ENCODE results near the gene PLCH1. TPM values are rescaled to one million over a fixed set of nuclear protein-coding genes. Genes with fewer than 3 reads are reported as not detected.

The PLCH1 gene
- total RNA-seq, 1 donor from 2014 or later, result 20.9 TPM

- no peak for TF ChIP-seq CTCF (IDR thresholded peaks at IDR 0.05; ENCODE audit: unreplicated experiment)
- DNase-seq (ENCODE audit: low spot score), result no peak
- Mint-ChIP-seq H3K4me1 (ENCODE audit: unreplicated experiment) (peaks cover 9% of the 10 kb centered on the region), H3K27me3 (ENCODE audit: unreplicated experiment) (no peaks in the 10 kb centered on the region), H3K9me3 (ENCODE audit: unreplicated experiment) (no peaks in the 10 kb centered on the region), H3K36me3 (ENCODE audit: low read depth, unreplicated experiment) (no peaks in the 10 kb centered on the region), H3K27ac (ENCODE audit: unreplicated experiment) (no peak overlapping the region), H3K4me3 (ENCODE audit: unreplicated experiment) (no peak overlapping the region)
Measured at GRCh38 chr3:155560594-155560993, 184.3 kb downstream of the PLCH1 start.

DNA sequence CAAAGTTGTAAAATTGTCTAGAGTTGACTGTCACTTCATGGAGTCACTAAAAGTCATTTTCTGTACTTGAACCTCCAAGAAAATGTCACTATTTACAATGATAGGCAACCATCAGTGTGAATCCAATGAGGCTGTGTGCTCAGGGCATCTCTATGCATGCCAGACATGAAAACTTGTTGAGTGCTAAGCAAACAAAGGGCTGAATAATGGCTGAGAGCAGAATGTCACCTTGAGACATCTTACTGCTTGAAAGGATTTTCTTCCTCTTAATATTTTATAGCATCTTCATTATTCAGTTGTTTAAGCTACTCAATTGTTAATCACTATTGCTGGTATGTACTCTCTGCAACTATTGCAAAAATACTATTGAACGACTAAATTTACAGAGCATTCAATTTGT is 184.7 kb downstream of the PLCH1 start:
- DNase-seq (ENCODE audit: low spot score), result no peak
- Mint-ChIP-seq H3K4me1 (ENCODE audit: unreplicated experiment) (peaks cover 14% of the 10 kb centered on the region), H3K9me3 (ENCODE audit: unreplicated experiment) (no peaks in the 10 kb centered on the region), H3K36me3 (ENCODE audit: low read depth, unreplicated experiment) (no peaks in the 10 kb centered on the region), H3K27ac (ENCODE audit: unreplicated experiment) (no peak overlapping the region), H3K27me3 (ENCODE audit: unreplicated experiment) (no peaks in the 10 kb centered on the region), H3K4me3 (ENCODE audit: unreplicated experiment) (no peak overlapping the region)
- TF ChIP-seq CTCF (IDR thresholded peaks at IDR 0.05; ENCODE audit: unreplicated experiment), result no peak

DNA sequence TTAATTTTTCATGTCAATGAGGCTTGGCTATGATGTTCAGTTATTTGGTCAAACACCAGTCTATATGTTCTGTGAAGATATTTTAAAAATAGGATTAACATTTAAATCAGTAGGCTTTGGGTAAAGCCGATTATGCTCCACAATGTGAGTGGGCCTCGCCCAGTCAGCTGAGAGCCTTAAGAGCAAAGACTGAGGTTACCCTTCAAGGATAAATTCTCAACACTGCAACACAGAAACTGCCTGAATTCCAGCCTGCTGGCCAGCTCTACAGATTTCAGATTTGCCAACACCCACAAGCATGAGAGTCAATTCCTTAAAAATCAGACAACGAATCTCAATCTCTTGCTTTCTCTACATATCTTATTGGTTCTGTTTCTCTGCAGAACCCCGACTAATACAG is 188.3 kb downstream of the PLCH1 start:
- H3K4me1 Mint-ChIP-seq (ENCODE audit: unreplicated experiment), result peaks cover 40% of the 10 kb centered on the region
- H3K36me3 Mint-ChIP-seq (ENCODE audit: low read depth, unreplicated experiment), result peaks cover 8% of the 10 kb centered on the region
- H3K27ac Mint-ChIP-seq (ENCODE audit: unreplicated experiment), result peak overlapping the region; percentile 100
- peaks cover 1% of the 10 kb centered on the region for H3K27me3 Mint-ChIP-seq (ENCODE audit: unreplicated experiment)
- TF ChIP-seq CTCF (IDR thresholded peaks at IDR 0.05; ENCODE audit: unreplicated experiment), result no peak
- no peak overlapping the region for H3K4me3 Mint-ChIP-seq (ENCODE audit: unreplicated experiment)
- H3K9me3 Mint-ChIP-seq (ENCODE audit: unreplicated experiment), result no peaks in the 10 kb centered on the region
- no peak for DNase-seq (ENCODE audit: low spot score)

- DNase-seq (ENCODE audit: low spot score), result no peak
- H3K27ac Mint-ChIP-seq (ENCODE audit: unreplicated experiment), result peak overlapping the region; percentile 100
- H3K36me3 Mint-ChIP-seq (ENCODE audit: low read depth, unreplicated experiment), result peaks cover 8% of the 10 kb centered on the region
- peaks cover 1% of the 10 kb centered on the region for H3K27me3 Mint-ChIP-seq (ENCODE audit: unreplicated experiment)
- no peak for TF ChIP-seq CTCF (IDR thresholded peaks at IDR 0.05; ENCODE audit: unreplicated experiment)
- peak overlapping the region; percentile 88 for H3K4me3 Mint-ChIP-seq (ENCODE audit: unreplicated experiment)
- H3K9me3 Mint-ChIP-seq (ENCODE audit: unreplicated experiment), result no peaks in the 10 kb centered on the region
- peaks cover 40% of the 10 kb centered on the region for H3K4me1 Mint-ChIP-seq (ENCODE audit: unreplicated experiment)
Measured at GRCh38 chr3:155555479-155556060, 189.3 kb downstream of the PLCH1 start.

GRCh38 chr3:155554777-155555451 is 190.0 kb downstream of the PLCH1 start:
- DNase-seq (ENCODE audit: low spot score), result peak; percentile 52
- H3K27me3 Mint-ChIP-seq (ENCODE audit: unreplicated experiment), result peaks cover 1% of the 10 kb centered on the region
- peak overlapping the region; percentile 88 for H3K4me3 Mint-ChIP-seq (ENCODE audit: unreplicated experiment)
- peaks cover 40% of the 10 kb centered on the region for H3K4me1 Mint-ChIP-seq (ENCODE audit: unreplicated experiment)
- TF ChIP-seq CTCF (IDR thresholded peaks at IDR 0.05; ENCODE audit: unreplicated experiment), result no peak
- H3K9me3 Mint-ChIP-seq (ENCODE audit: unreplicated experiment), result no peaks in the 10 kb centered on the region
- peaks cover 8% of the 10 kb centered on the region for H3K36me3 Mint-ChIP-seq (ENCODE audit: low read depth, unreplicated experiment)
- H3K27ac Mint-ChIP-seq (ENCODE audit: unreplicated experiment), result peak overlapping the region; percentile 100

Data from endothelial cell (in vitro differentiated cells).